Measurements from ENCODE around the gene GGNBP2.
A peak's percentile ranks its signal among the peaks of the same experiment; 100 is the strongest.
"Not testable (repeated sequence)": the region's sequence is repeated elsewhere in the genome, so short reads cannot be mapped to it uniquely, and the experiment has no call there.

Gene GGNBP2

DNA sequence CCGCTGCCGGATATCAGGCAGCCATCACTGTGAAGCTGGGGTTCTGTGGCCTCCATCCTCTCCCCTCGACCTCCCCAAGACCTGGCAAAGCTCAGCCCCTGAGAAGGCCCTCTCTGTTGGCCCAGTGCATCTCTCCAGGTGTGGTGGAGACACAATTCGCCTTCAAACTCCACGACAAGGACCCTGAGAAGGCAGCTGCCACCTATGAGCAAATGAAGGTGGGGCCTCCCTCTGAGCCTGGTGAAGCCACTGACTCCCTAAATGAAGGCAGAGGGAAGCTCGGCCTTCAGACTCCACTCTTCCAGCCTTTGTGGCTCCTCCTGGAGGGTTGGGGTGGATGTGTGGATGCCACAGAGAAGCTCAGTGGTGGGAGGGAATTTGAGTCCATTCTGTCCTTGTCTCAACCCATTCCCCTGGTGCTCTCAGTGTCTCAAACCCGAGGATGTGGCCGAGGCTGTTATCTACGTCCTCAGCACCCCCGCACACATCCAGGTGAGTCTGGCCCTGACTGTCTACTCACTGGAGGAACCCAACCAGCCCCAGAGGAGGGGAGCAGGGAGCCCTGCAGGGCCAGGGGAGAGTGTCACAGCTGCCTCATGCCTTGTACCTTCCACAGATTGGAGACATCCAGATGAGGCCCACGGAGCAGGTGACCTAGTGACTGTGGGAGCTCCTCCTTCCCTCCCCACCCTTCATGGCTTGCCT, 55.0 kb downstream of the GGNBP2 start:
- DNase-seq (ENCODE audit: extremely low read depth in 1 of 2, low read depth in 1 of 2), result no peak

DNA sequence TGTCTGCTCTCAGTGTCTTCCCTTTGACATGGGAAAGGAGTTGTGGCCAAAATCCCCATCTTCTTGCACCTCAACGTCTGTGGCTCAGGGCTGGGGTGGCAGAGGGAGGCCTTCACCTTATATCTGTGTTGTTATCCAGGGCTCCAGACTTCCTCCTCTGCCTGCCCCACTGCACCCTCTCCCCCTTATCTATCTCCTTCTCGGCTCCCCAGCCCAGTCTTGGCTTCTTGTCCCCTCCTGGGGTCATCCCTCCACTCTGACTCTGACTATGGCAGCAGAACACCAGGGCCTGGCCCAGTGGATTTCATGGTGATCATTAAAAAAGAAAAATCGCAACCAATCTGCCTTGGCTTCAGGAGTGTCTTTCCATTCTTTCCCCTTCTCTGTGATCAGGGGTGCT, 55.7 kb downstream of the GGNBP2 start:
- DNase-seq (ENCODE audit: extremely low read depth in 1 of 2, low read depth in 1 of 2), result no peak

DNA sequence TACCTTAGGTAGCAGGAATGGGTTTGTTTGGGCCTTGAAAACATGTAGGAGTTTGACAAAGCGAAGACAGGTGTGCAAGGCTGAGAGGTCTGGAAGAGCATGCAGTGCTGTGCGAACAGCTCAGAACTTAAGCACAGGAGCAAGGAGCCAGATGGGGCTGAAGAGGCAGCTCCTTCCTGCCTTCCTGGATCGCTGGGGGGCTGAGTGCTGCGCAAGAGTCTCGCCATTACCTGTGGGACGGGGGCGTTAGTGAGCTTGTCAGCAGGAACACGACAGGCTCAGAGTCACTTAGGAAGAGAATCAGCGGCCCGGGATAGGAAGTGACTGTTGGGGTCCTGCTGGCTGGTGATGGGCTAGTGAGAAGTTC, 56.2 kb downstream of the GGNBP2 start:
- no peak for DNase-seq (ENCODE audit: extremely low read depth in 1 of 2, low read depth in 1 of 2)

GRCh38 chr17:36601303-36602029, 56.7 kb downstream of the GGNBP2 start, which contains the start of gene MRM1:
Gene MRM1, plus strand, starts transcription at chr17:36601583. Its CDS starts 228 bp downstream, at chr17:36601811.
- DNase-seq (ENCODE audit: extremely low read depth in 1 of 2, low read depth in 1 of 2), result peak; percentile 83 to 89

GRCh38 chr17:36602030-36602748, 57.5 kb downstream of the GGNBP2 start:
- DNase-seq (ENCODE audit: extremely low read depth in 1 of 2, low read depth in 1 of 2), result no peak

DNA sequence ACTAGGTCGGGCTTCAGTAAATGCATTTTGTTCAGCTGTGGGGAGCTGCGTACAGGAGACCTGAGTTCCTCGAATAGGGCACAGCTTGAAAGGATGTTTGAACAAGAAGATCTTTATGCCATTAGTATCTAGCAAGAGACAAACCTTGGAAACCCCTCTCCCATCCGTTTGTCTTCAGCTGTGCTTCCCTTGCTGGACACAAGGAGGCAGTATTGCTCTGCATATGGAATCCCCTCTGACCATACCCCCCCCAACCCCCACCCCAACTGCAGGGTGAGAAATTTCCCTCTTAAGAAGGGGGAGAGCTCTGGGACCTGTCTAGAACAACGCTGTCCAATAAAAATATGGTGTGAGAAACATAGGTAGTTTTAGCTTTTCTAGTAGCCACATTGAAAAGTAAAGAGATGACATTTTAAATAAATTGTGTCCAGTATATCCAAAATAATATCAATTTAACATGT, 58.2 kb downstream of the GGNBP2 start:
- peak in 1 of 2 donors; percentile 29 for DNase-seq (ENCODE audit: extremely low read depth in 1 of 2, low read depth in 1 of 2)

- DNase-seq (ENCODE audit: extremely low read depth in 1 of 2, low read depth in 1 of 2), result not testable (repeated sequence)
These were observed 60.3 kb downstream of the GGNBP2 start for GRCh38 chr17:36605028-36605427.

DNA sequence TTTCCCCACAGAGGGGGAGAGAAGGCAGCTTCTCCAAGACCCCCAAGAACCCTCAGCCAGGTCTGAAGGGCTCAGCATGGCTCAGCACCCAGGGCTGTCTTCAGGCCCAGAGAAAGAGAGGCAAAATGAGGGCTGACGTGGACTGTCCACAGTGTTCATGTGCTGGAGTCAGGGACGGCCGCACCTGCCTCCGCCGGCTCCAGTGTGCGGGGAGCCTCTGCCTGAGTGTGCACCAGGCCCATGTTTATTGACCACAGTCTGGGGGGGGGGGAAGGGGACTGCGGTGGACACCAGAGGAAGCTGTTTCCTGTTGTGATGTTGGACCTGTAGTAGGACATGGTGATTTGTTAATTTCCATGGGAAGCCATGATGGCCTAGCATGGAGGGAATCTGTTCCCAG, 63.6 kb downstream of the GGNBP2 start:
- DNase-seq (ENCODE audit: extremely low read depth in 1 of 2, low read depth in 1 of 2), result no peak

- no peak for DNase-seq (ENCODE audit: extremely low read depth in 1 of 2, low read depth in 1 of 2)
These were observed 64.2 kb downstream of the GGNBP2 start for GRCh38 chr17:36608794-36609497.

- no peak for DNase-seq (ENCODE audit: extremely low read depth in 1 of 2, low read depth in 1 of 2)
These were observed 64.8 kb downstream of the GGNBP2 start for GRCh38 chr17:36609498-36609862.

DNA sequence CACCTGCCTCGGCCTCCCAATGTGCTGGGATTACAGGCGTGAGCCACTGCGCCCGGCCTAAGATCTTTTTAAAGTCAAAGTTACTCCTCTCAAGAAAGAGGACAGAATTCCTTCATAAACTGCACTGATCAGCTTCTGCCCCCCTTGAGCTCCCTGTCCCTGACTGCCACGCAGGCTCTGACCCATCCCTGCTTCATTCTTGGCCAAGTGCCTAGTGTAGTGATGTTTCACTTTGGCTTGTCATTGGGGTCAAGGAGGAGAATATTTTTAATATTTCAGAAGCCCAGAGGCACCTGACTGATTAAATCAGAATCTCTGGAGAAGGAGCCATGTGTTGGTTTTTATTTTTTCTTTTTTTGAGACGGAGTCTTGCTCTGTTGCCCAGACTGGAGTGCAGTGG, 65.8 kb downstream of the GGNBP2 start:
- DNase-seq (ENCODE audit: extremely low read depth in 1 of 2, low read depth in 1 of 2), result no peak

- DNase-seq (ENCODE audit: extremely low read depth in 1 of 2, low read depth in 1 of 2), result no peak
These were observed 66.8 kb downstream of the GGNBP2 start for GRCh38 chr17:36611345-36612072.

DNA sequence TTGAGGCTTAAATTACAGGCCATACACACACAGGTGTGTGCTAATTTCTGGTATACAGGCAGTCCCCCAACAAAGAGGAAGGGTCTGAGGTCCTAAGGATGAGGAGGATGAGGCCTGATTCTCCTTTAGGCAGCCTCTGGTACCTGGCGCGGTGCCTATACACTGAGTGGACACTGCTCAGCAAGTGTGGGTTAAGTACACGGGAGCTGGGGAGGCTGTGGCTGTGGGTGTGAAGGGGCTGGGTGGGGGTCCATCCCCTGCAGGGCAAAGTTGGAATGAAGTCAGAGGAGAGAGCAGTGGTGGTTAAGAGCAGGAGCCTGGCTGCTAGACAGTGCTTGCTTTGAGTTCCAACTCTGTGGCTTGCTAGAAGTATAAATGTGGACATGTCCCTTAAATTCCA, 67.6 kb downstream of the GGNBP2 start:
- DNase-seq (ENCODE audit: extremely low read depth in 1 of 2, low read depth in 1 of 2), result no peak

DNA sequence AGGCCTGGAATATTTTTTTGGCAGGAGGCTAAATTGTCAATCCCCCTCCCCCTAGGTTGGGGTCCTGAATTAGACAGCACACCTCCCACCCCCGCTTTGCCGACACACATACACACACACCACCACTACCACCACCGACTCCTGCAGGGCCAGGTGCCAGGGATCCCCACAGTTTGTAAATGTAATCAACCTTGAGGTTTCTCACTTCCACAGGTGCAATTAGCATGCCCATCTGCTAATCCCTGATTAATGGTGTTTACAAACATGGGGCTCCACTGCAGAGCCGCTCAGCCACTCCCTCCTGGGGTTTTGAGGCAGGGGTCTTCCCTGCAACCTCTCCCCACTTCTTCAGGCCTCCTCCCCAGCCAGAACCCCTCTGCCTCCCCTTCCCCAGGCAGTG, 68.4 kb downstream of the GGNBP2 start:
- DNase-seq (ENCODE audit: extremely low read depth in 1 of 2, low read depth in 1 of 2), result no peak

DNA sequence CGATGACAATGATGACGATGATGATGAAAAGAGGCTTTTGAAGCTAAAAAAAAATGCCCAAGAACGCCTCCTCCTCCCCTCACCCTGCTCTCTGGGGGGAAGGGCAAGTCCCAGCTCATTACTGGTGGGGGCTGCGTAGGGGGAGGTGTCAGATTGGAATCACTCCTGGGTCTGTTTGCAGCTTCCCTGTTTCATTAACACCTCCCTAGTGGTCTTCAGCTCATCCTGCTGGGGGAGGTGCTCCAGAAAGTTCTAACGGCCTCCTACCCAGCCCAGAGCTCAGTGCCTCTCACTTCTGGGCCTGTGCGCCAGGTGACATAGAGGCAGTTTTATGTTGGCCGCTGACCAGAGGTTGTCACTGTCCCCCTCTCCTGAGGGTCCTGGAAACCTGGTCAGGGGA, 69.4 kb downstream of the GGNBP2 start:
- no peak for DNase-seq (ENCODE audit: extremely low read depth in 1 of 2, low read depth in 1 of 2)

DNA sequence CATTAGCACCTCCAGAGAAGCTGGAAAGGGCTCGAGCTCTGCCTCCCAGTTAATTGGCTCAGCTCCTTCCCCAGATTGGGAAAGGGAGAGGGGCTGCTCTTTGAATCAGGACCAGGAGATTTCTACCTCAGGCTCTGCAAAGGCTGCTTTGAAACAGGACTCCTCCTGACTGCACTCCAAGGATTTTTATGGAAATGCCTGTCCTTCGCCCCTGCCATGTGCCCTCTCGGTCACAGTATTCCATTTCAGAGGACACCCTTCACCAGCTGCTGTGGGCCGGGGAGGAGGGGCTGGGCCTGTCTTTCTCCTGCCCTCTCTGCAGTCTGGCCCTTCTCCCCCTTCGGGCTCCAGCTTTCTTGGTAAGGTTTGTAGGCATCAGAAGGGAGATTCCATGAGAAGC, 70.2 kb downstream of the GGNBP2 start:
- no peak for DNase-seq (ENCODE audit: extremely low read depth in 1 of 2, low read depth in 1 of 2)

DNA sequence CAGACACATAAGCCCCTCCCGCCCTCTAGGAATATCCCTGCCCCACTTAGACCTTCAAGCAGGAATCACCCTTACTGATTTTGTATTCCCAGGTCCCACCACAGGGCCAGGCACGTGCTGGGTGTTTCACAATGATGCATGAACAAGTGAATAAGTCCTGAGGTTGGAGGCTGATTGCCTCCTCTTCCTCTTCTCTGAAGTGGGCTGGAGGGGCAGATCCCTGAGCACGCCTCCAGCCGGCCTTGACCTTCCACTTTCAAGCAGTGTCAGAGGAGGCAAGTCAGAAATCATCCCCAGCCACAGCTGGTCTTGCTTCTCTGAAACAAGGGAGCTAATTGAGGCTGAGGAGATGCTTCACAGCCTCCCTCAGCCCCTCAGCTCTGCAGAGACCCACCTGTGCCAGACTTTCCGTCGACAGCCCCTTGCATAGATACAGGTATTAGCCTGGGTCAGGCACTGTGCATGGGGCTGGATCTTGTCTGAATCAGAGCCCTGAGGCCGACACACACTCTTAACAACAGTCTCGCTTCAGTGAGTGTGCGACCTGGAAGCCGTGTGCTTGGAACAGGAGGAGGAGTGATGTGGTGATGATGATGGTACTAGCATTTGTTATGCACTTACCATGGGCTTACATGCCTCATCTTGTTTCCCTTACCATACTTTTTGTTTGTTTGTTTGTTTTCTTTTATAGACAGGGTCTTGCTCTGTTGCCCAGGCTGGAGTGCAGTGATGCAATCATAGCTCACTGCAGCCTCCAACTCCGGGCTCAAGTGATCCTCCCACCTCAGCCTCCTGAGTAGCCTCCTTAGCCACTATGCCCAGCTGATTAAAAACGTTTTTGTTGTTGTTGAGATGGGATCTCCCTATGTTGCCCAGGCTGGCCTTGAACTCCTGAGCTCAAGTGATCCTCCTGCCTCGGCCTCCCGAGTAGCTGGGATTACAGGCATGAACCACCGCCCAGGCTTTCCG, 71.6 kb downstream of the GGNBP2 start:
- DNase-seq (ENCODE audit: extremely low read depth in 1 of 2, low read depth in 1 of 2), result no peak

DNA sequence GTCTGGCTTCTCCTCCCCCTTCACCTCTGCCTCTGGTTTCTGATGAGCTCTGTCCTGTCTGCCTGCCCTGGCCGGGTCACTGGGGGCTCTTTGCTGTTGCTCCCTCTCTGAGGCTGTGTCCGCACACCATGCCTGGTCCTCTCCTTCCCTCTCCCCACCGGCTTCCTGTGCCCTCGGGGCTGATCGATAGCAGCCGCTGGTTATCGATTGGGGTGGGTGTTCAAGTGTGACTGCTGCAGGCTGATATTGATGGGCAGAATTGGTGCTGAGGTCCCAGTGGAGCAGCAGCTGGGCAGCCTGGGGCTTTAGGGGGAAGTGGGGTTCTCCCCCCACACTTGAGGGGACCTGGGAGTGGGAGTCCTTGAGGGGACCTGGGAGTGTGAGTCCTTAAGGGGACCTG, 73.1 kb downstream of the GGNBP2 start:
- no peak for DNase-seq (ENCODE audit: extremely low read depth in 1 of 2, low read depth in 1 of 2)

- no peak for DNase-seq (ENCODE audit: extremely low read depth in 1 of 2, low read depth in 1 of 2)
These were observed 78.6 kb downstream of the GGNBP2 start for GRCh38 chr17:36623281-36623680.
